ENCODE measurements around the gene NPHP1.
A peak's percentile ranks its signal among the peaks of the same experiment; 100 is the strongest.

NPHP1 gene

DNA sequence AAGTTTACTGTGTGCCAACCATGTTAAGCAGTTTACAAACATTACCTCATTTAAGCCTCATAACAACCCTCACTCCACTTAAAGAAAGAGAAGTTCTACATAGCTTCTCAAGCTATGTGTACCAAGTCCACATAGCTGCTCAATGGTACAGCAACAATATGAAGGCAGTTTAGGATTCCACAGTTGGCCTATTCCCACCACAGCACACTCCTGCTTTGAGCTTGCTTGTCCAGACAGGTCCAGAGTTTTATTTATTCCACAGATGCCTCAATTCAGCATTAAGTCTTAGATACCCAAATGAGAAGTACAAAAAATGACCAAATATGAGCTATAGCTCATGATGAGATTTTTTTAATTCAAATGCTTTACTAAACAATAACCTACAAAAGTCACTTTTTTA lies 24.8 kb downstream of the NPHP1 start:
- in situ Hi-C loops (cut with HindIII; ENCODE audit: low sequenced_read_pairs): no loop called here
- TF ChIP-seq, protein P1, sequence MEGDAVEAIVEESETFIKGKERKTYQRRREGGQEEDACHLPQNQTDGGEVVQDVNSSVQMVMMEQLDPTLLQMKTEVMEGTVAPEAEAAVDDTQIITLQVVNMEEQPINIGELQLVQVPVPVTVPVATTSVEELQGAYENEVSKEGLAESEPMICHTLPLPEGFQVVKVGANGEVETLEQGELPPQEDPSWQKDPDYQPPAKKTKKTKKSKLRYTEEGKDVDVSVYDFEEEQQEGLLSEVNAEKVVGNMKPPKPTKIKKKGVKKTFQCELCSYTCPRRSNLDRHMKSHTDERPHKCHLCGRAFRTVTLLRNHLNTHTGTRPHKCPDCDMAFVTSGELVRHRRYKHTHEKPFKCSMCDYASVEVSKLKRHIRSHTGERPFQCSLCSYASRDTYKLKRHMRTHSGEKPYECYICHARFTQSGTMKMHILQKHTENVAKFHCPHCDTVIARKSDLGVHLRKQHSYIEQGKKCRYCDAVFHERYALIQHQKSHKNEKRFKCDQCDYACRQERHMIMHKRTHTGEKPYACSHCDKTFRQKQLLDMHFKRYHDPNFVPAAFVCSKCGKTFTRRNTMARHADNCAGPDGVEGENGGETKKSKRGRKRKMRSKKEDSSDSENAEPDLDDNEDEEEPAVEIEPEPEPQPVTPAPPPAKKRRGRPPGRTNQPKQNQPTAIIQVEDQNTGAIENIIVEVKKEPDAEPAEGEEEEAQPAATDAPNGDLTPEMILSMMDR (IDR thresholded peaks at IDR 0.05; ENCODE audit: low read depth, low read length, missing control alignments): no peak
- H3K4me3 ChIP-seq (ENCODE audit: low read depth, low read length): no peak overlapping the region
- no peak for DNase-seq (ENCODE audit: low read depth)

- in situ Hi-C loops (cut with HindIII; ENCODE audit: low sequenced_read_pairs): no loop called here
- H3K4me3 ChIP-seq (ENCODE audit: low read depth, low read length): no peak overlapping the region
- no peak for DNase-seq (ENCODE audit: low read depth)
- TF ChIP-seq, protein P1 (IDR thresholded peaks at IDR 0.05; ENCODE audit: low read depth, low read length, missing control alignments): no peak
Measured at GRCh38 chr2:110173523-110173922, 31.3 kb downstream of the NPHP1 start.

GRCh38 chr2:110172506-110172905 lies 32.3 kb downstream of the NPHP1 start:
- no peak overlapping the region for H3K4me3 ChIP-seq (ENCODE audit: low read depth, low read length)
- in situ Hi-C loops (cut with HindIII; ENCODE audit: low sequenced_read_pairs): no loop called here
- DNase-seq (ENCODE audit: low read depth): no peak
- TF ChIP-seq, protein P1 (IDR thresholded peaks at IDR 0.05; ENCODE audit: low read depth, low read length, missing control alignments): no peak

GRCh38 chr2:110170102-110170501 lies 34.7 kb downstream of the NPHP1 start:
- no peak for DNase-seq (ENCODE audit: low read depth)
- TF ChIP-seq, protein P1 (IDR thresholded peaks at IDR 0.05; ENCODE audit: low read depth, low read length, missing control alignments): no peak
- H3K4me3 ChIP-seq (ENCODE audit: low read depth, low read length): no peak overlapping the region
- in situ Hi-C loops (cut with HindIII; ENCODE audit: low sequenced_read_pairs): no loop called here

GRCh38 chr2:110167326-110168000 lies 37.4 kb downstream of the NPHP1 start:
- no peak overlapping the region for H3K4me3 ChIP-seq (ENCODE audit: low read depth, low read length)
- TF ChIP-seq, protein P1 (IDR thresholded peaks at IDR 0.05; ENCODE audit: low read depth, low read length, missing control alignments): no peak
- in situ Hi-C loops (cut with HindIII; ENCODE audit: low sequenced_read_pairs): no loop called here
- peak; percentile 11 for DNase-seq (ENCODE audit: low read depth)

- no peak overlapping the region for H3K4me3 ChIP-seq (ENCODE audit: low read depth, low read length)
- TF ChIP-seq, protein P1 (IDR thresholded peaks at IDR 0.05; ENCODE audit: low read depth, low read length, missing control alignments): no peak
- no peak for DNase-seq (ENCODE audit: low read depth)
- in situ Hi-C loops (cut with HindIII; ENCODE audit: low sequenced_read_pairs): no loop called here
Measured at GRCh38 chr2:110166266-110166665, 38.5 kb downstream of the NPHP1 start.
